Sigmoid colon (tissue), 4 donors: ENCODE results near the gene GLYATL3.

Experiments
- CTCF ChIP-seq, 4 experiments: fragments of 450-650 bp in 3 of 4; fragments of 200-600 bp in 1 of 4; IDR thresholded peaks; one replicate each; pipeline ENCODE4 v1.5.1; 2016 to 2019; ENCODE audit warnings: antibody characterized with exemption in 4 of 4, mild to moderate bottlenecking in 3 of 4, moderate library complexity in 2 of 4
- EP300 ChIP-seq, 4 donors: sonication (generic); formaldehyde crosslinking; IDR thresholded peaks; one replicate each; pipeline ENCODE4 v1.6.1; 2017; ENCODE audit warnings: antibody characterized with exemption in 4 of 4
- POLR2A ChIP-seq, 2 donors: fragments of 450-650 bp; IDR thresholded peaks; one replicate each; pipeline ENCODE4 v1.6.1; 2016; ENCODE audit warnings: antibody characterized with exemption in 2 of 2, mild to moderate bottlenecking in 2 of 2, moderate library complexity in 2 of 2

DNA sequence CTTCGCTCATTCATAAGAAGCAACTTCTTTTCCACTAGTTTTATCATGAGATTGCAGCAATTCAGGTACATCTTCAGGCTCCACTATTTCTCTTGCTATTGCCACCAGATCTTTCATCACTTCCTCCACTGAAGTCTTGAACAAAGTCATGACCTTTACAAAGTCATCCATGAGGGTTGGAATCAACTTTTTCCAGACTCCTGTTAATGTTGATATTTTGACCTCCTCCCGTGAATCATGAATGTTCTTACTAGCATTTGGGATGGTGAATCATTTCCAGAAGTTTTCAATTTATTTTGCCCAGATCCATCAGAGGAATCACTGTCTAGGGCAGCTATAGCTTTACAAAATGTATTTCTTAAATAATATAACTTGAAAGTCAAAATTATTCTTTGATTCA is 35.0 kb upstream of the GLYATL3 start:
- no peak for TF ChIP-seq CTCF (IDR thresholded peaks at IDR 0.05)
- TF ChIP-seq POLR2A (IDR thresholded peaks at IDR 0.05): no peak
- no peak for TF ChIP-seq EP300 (IDR thresholded peaks at IDR 0.05)
